Peyer's patch (tissue), 4 donors: ENCODE data around the gene LRRC10.
"Not testable (repeated sequence)": the region's sequence is repeated elsewhere in the genome, so short reads cannot be mapped to it uniquely, and the experiment has no call there.

Experiments used
- CTCF ChIP-seq, 6 experiments: fragments of 450-650 bp in 4 of 6; fragments of 200-600 bp in 2 of 6; sonication (generic) in 1 of 6; IDR thresholded peaks; one replicate each; pipeline ENCODE4 v1.5.1; 2017 to 2019; ENCODE audit warnings: antibody characterized with exemption in 6 of 6, mild to moderate bottlenecking in 3 of 6, moderate library complexity in 1 of 6
- POLR2A ChIP-seq, 2 donors: fragments of 450-650 bp; IDR thresholded peaks; one replicate each; pipeline ENCODE4 v1.5.1; 2017; ENCODE audit warnings: antibody characterized with exemption in 2 of 2, mild to moderate bottlenecking in 2 of 2, moderate library complexity in 2 of 2

DNA sequence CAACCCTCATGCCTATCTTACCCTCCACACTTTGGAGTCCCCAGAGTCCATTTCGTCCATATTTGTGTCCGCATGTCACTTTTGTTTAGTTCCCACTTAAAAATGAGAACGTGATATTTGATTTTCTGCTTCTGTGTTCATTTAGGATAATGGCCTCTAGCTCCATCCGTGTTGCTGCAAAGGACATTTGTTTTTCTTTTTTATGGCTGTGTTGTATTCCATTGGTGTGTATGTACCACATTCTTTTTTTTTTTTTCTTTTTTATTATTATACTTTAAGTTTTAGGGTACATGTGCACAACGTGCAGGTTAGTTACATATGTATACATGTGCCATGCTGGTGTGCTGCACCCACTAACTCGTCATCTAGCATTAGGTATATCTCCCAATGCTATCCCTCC, 7.2 kb downstream of the LRRC10 start:
- not testable (repeated sequence) for TF ChIP-seq CTCF, POLR2A (IDR thresholded peaks at IDR 0.05)
